GM04504 (cell line): ENCODE measurements around the gene PPP2R2B.

Experiments used
- DNase-seq: peaks from one replicate; pipeline ENCODE4 v3.0.0-alpha.2; 2012; ENCODE audit warnings: low read depth

PPP2R2B gene

DNA sequence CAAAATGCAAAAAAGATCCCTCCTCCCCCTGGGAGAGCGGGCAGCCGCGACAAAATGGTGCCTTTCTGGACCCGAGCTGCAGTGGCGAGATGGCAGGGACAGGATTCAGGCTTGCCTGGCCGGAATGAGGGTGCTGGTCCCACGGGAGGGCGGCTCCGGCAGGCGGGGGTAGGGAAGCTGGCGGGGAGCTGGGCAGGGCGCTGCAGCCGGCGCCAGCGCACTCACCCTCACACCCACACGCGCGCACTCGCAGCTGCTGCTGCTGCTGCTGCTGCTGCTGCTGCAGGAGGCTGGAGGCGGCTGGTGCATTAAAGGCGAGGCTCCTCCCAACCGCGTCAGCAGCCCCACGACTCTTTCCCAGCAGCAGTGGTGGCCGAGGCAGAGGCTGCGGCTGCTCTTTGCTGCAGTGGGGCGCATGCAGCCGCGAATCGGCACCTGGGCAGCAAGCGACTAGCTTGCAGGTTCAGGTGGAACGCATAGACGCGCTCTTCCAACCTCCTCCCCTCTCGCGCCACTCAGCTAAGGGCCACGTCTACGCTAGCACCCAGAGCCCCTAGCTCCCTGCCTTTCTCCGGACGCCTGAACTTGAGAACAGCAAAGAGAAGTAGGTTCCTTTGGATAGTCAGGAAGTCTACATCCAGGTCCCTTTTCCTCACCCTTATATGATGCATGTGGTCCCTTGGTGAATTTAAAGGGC, at the start of gene PPP2R2B:
TSS of gene PPP2R2B (minus strand) at position 282 of the 697 bp plus-strand sequence.
- no peak for DNase-seq

DNA sequence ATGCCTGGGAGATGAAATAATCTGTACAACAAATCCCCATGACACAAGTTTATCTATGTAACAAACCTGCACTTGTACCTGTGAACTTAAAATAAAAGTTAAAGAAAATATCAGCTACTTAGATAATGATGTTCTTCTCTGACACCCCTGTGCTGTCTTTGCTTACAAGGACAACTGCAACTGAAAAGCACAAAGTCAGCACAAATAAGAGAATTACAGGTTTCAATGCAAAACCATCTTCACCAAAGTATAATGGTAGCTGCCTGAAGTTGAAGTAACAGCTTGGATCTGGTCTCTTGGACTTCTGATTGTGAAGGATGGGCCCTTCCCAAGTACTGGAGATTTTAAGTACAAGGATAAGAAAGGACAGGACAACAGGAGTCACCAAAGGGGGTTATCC, 45.6 kb upstream of the PPP2R2B start:
- no peak for DNase-seq

DNA sequence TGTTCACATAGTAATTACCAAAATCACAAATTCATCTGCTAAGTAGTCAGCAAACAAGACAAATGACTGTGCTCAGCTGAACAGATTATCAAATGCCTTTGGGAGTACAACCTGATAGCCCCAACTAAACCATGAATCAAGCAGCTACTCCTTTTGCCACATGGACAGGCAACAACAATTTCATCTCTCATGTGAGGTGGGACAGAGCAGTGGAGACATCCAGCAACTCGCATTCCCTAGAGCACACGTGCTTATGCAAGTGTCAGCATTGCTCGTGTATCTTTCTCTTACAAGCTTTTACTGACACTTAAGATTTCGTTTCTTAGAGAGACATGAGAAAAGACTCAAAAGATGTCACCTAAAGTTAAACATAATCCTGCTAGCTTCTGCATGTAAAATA, 42.7 kb upstream of the PPP2R2B start:
- DNase-seq, result no peak

DNA sequence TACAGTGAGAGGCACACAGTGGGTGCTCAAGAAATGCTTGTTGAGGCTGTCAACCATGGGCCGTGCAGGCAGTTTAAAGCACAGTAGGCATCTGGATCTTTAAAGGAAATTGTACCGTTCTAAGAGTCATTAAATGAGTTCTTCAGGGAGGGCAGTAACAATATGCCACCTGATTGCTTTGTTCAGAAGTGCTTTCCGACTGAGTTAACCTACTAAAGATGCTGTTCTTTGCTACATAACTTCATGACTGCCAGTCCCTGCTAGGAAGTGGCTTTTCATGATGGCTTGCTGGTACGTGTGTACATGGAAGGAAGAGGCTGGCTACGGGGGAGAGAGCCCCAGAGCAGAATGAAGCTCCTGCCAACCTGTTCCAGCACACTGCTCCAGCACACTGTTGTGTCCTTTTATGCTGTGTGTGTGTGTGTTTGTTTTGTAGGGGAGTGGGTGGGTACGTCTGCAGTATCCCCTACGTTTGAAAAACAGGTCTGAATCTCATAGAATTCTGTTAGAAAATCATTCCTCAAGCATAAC, 41.9 kb upstream of the PPP2R2B start:
- no peak for DNase-seq

DNA sequence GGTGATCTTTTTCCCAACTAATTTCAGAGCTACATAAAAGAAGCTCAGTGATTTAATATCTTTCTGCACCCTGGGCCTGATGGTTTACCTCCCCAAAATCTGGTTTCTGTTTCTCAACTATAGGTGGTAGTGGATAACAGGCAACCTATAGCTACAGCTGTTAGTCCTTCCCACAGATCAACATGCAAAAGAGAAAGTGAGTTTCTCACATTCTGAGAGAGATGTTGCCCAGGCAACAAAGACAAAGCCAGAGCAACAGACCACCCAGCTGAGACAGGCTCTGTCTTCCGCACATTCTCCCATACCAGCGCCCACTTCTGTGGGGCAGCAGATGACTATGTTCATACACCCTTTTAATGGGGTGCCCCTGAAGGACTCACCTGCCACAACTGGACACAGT, 40.7 kb upstream of the PPP2R2B start:
- DNase-seq, result no peak

DNA sequence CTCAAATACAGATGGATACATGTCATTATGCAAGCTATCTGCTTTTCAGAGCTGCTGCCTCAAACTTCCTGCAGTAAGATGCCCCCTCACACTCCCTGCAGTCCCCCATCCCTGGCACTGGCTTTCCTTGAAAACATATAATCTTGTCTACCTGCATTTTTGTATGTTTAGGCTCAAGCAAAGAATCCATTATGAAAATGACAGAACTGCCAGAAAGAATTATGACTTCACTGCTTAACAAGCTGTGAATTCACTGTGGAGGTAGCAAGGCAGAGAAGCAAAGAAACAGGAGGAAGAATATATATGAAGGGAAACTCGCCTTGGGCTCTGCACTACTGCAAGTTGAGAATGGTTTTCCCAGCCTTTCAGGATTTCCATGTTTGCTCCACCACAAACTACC, 39.4 kb upstream of the PPP2R2B start:
- no peak for DNase-seq

DNA sequence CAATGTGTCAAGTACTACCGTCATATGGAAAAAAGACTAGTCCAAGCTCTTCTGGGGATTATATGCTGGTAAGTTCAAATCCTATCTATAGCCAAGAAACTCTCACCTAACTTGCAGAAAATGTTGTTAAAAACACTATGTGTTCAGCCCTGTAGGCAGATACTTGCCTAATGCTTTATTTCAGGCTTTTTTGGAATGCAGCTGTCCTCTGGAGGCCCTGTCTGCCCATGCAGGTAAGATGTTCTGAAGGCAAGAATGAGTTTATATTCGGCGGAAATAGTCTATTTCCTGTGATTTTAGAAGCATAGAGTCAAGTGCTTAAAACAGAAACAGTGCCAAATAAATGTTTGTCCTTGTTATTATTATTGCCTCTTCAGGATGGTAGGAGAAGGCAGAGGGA, 34.3 kb upstream of the PPP2R2B start:
- DNase-seq, result no peak

DNA sequence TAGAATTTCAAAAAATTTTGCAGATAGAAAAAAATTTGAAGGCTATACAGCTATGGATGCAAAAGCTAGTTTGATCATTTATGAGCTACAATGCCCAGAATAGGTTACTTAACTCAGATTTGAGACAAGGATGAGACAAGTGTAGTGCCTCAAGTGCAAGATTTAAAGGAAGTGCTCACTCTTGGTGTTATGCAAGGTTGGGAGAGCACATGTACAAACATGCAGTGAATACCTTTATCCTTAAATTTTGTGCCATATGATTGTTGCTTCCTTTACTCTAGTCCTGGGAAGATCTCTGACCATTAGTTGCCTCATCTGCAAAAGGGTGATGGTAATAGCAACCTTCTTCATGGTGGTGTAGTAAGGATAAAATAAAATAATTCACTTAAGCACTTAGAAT, 31.7 kb upstream of the PPP2R2B start:
- no peak for DNase-seq

DNA sequence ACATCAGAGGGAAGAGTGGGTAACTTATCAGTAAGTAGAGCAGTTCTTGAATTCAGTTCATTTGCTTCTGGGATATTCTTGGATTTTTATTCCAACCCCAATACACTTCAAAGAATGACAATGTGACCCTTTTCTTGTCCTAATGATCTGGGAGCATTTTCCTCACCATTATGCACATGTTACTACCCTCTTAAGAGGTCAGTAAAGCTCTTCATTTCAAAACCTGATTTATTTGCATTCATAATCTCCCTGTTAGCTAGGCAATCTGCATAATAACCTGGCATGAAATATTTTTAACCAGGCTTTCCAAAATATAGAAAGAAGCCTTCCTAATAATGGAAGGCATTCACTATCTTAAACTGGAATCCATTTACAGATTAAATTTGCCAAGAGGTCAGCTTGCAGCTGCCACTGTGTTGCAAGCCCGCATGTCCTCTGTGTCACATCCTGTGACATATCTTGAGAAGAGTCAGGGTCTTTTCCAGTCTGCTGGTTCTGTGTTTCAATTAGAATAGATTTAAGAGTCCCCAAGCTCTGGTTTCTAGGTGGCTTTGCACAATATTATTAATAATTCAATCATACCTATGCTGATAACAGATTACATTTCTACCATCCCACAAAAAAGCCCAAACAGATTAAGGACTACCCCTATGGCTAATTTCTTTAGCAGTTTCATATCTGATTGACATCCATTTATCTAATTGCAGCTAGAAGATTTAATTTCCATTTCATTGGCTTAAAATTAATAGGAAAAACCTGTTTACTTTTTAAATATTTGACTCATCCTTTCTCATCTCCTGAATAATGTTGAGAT, 30.9 kb upstream of the PPP2R2B start:
- no peak for DNase-seq

DNA sequence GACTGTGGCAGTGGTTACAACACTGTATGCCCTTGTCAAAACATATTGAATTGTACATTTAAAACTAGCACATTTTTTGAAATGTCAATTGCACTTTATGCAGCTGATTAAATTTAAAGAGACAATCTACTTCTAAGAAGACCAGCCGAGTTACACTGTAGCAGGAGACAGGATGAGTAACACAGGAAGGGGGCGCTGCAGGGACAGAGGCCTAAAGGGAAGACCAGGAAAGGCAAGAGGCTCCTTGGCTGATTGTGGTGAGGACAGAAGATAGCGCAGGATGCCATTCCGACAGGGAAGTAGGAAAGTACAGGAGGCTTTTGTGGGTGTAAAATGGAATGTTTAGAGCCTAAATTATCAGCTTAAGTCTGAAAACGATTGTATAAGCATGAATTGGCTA, 28.2 kb upstream of the PPP2R2B start:
- no peak for DNase-seq

DNA sequence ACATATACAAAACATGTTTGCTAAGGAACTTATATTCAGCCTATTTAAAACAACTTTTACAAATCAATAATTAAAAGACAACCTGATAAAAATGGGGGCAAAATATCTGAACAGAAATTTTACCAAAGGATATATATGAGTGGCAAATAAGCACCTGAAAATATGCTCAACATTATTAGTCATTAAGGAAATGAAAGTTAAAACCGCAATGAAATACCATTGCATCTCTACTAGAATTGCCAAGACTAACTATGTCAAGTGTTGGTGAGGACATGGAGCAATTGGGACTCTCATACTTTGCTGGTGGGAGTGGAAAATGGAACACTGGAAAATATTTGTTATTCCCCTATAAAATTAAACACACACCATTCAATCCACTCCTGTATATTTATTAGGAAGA, 26.3 kb upstream of the PPP2R2B start:
- no peak for DNase-seq

DNA sequence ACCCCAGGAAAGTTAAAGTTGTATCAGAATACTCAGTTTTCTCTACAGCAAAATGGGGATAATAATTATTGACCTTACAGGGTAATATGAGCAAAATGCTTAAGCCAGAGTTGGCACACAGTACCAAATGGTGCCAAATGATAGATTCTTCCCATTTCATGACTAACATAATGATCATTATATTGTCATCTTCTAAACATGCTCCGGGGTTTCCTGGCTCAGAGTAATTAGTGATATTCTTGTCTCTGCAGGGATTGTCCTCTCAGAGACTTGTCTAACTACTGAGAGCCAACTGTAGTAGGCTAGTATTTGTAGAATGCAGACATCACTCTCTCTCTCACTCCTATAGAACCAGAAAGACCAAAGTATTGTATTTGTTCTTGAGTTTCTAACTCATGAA, 25.2 kb upstream of the PPP2R2B start:
- DNase-seq, result no peak

DNA sequence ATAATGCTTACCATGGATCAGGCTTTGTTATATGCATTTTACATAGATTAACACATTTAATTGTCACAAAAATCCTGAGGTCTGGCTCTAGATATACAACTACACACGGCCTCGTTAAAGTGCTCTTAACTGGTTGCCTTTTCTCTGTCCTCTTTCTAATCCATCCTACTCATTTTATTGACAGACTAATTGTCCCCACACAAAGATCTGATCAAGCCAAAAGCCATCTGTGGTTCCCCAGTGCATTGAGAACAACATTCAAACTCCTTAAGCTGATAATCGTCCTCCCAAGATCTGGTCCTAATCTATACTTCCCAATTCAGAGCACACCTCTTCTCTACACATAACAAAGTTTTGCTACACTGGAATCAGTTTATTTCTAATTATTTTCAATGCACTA, 23.9 kb upstream of the PPP2R2B start:
- no peak for DNase-seq

DNA sequence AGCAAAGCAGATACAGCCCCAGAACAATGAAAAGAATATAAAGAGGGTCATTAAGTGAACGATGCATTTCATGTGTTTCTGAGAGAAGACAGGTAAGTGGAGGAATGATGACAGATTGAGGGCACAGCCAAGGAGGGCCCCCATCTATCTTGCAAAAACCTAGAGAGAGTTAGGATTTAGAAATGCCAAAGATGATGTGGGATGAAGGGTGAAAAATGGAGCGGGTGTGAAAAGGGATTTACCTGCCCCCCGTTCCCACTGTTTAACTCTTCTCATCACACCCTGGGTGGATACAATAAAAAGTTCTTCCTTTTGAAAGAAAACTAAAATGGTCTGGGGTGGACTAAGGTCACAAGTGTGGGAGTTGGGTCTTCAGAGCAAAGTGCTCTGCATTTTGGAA, 18.5 kb upstream of the PPP2R2B start:
- DNase-seq, result no peak

DNA sequence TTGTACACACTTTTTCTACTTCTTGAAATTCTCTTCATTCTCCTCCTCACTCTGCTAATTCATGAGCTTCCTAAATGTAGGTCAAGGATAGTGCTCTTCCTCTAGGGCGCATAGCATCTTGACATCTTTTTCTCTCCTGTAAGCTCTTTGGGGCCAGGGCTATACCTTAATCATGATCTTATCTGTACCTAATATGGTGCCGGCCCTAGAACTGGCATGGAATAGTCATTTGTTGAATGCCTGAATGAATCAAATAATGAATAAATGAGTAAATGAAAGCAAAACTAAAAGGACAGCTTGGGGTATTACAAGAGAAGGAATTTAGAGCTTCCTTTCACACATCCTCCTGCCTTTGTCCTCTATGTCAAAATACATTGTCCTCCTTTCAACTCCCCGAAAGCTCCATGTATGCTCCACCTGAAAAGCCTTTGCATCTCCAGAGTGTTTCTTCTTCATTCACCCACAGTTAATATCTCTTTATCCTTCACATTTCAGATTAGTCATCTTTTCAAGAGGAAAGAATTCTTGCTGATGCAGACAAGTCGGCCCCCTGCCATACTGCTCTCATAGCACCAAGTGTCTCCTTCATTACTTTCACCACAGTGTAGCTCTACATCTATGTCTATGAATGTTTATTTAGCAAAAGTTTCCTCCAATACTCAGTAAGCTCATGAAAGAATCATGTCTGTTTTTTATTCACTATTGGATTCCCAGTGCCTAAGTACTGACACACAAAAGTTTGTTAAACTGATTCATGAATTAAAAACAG, 16.4 kb upstream of the PPP2R2B start:
- no peak for DNase-seq

DNA sequence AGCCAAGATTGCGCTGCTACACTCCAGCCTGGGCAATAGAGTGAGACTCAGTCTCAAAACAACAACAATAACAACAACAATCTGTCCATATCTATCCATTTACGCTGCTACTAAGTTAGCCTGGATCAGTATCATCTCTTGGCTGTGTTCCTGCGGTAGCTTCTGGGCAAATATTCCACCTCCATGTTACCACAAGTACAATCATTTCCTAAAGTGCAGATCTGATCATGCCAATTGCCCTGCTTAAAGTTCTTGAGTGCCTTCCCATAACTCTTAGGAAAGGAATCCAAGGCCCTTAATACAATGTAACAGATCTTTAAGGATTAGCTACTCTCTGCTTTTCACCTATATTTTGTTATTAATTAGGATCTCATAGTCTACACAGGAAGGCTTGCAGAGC, 15.4 kb upstream of the PPP2R2B start:
- no peak for DNase-seq

DNA sequence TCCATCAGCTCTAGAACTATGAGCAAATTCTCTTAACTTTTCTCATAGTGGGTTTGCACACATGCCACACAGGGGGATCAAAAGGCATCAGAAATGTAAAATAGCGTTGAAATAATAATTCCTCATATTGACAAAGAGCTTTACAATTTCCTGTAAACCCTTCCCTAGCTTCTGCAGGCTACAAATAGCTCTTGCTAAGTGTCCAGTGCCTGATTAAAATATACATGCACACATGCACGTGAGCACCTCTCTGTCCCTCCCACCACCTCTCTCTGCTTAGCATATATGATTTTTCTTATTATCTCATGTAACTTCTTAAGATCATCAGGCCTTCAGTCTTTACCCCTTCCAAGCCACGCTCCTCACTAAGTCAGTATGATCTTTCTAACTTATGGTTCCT, 13.7 kb upstream of the PPP2R2B start:
- DNase-seq, result no peak

DNA sequence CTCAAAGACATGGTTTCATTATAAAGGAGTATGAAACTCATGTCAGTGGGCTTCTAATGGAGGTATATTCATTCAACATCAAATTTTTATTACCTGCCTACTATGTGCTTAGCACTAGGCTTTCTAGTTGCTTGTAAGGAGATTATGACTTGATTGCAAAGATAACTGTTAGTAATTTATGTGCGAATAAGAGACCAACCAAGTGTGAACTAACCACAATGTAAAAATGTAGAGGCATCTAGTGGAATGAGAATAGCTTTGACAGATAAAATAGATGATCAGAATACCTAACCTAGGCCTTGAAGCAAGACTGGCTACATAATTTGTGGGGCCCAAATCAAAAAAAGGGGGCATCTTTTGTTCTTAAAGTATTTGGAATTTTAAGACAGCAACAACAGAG, 13.0 kb upstream of the PPP2R2B start:
- DNase-seq, result no peak

DNA sequence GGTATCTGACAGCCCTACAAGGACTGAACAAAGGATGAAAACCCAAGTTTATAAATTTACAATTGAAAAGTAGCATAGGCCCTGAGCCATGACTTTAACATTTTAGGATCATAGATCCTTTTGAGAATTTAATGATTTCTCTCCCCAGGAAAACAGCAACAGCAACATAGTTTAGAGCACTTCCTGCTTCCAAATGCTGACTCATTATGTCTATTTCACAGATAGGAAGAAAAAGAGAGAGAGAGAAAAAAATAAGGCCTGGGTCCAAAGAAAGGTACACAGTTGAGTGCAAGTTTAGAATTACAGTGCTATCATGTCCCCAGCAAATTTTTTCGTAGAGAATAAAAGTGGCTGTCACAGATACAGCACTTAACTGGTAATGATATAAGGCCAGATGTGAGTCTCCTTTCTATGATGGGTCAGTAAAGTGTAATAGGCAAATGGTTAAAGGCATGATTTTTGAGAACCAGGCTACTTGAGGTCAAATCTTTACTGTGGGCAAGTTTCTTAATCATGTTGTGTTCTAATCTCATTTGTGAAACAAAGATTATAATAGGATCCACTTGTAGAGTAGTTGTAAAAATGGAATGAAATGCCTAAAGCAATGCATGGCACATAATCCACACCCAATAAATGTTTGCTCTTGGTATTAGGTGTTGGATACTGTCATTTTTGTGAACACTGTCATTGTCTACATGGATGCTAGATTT, 12.3 kb upstream of the PPP2R2B start:
- DNase-seq, result no peak

DNA sequence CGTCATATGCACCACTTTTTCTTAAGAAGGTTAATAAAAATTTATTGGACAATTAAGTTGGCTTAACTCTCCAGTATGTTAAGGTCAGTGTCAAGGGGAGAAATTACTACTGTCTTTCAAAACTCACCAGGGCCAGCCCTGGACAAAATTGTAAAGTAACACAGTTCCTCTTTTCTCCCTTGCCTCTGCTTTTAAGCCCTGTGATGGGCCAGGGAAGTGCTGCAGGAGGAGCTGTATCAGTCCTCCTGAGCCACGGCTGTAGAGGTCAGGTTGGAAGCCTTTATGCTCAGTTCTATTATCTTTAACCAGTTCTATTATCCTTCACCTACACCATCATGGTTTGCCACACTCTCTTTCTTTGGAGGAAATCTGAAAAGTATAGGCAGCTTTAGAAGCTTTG, 11.5 kb upstream of the PPP2R2B start:
- DNase-seq, result no peak

DNA sequence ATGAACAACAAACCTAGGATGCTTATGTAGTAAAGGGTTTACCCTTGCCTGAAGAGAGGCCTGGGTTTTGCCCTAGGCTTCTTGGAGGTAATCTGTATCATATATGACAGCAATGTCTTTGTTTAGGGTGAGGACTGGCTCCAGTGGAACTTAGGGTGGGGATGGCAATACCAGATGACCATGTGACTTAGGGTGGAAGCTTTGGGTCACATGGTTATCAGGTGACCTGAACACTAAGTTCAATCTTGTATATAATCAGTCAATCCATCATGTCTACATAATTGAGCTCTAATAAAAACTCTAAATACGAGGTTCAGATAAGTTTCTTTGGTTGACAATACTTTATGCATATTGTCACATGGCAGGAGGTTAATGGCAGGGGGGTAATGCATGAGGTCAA, 10.6 kb upstream of the PPP2R2B start:
- DNase-seq, result no peak

DNA sequence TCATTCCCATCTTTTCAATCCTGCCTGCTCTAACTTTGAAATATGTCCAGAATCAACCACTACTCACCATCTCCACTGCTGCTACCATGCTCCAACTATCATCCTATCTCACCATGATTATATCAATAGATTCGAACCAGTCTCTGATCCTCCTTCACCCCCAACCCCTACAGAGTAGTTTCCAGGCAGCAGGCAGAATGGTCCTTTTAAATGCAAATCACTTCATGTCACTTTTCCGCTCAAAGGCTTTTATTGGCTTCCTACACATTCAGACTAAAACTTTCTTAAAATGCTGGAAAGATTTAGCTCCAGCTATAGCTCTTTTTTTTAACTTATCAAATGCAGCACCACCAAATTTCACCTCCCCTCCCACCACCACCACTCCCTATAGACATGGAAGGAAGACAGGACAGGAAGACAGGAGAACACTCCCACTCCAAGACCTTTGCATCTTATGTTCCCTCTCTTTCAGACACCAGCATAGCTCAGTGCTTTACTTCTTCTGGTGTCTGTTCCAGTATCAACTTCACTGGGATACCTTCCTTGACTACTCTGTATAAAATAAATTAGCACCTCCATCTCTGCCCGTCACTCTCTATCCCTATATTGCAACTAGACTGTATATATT, 9.9 kb upstream of the PPP2R2B start:
- no peak for DNase-seq
